GM23338 (cell line): Measurements from ENCODE around the gene AOC2. TPM values are rescaled to one million over a fixed set of nuclear protein-coding genes. Genes with fewer than 3 reads are reported as not detected.

Experiments
- EZH2 ChIP-seq: fragments of 200-600 bp; sonication (generic); IDR thresholded peaks from one replicate; pipeline ENCODE4 v1.8.0; 2017; ENCODE audit warnings: antibody characterized with exemption, mild to moderate bottlenecking, low read depth; ENCODE audit not compliant: unreplicated experiment
- JUNB ChIP-seq: IDR thresholded peaks from one replicate; pipeline ENCODE4 v1.6.1; 2016; ENCODE audit warnings: antibody characterized with exemption; ENCODE audit not compliant: unreplicated experiment
- NANOG ChIP-seq: IDR thresholded peaks from 2 replicates; pipeline ENCODE4 v1.6.1; 2016; ENCODE audit warnings: antibody characterized with exemption, borderline replicate concordance
- POLR2AphosphoS5 ChIP-seq: IDR thresholded peaks from 2 replicates; pipeline ENCODE4 v1.6.1; 2016; ENCODE audit warnings: antibody characterized with exemption, low read depth
- STAT1 ChIP-seq: IDR thresholded peaks from one replicate; pipeline ENCODE4 v1.6.1; 2016; ENCODE audit warnings: antibody characterized with exemption; ENCODE audit not compliant: unreplicated experiment
- ZNF114 ChIP-seq: fragments of 250-450 bp; sonication (Bioruptor Pico); IDR thresholded peaks from 2 replicates; pipeline ENCODE4 v1.5.0; 2020; ENCODE audit warnings: mild to moderate bottlenecking, moderate library complexity
- ZNF331 ChIP-seq: fragments of 250-450 bp; sonication (Bioruptor Pico); IDR thresholded peaks from 2 replicates; pipeline ENCODE4 v1.5.0; 2020; ENCODE audit warnings: low read depth, mild to moderate bottlenecking, moderate library complexity
- polyA plus RNA-seq: library from polyadenylated mRNA; unstranded; fragments of >200 nt; fragmentation: Nextera tagmentation; extraction: Ambion mirVana; gene quantifications from 2 replicates; pipeline ENCODE4 v1.2.1, GENCODE V29; 2016
- total RNA-seq: library from RNA; depleted of rRNA; stranded (reverse); fragments of >200 nt; shearing (Covaris generic); gene quantifications from 2 replicates; pipeline ENCODE4 v1.2.3, GENCODE V29; 2014
- TF ChIP-seq, protein P1 (sequence below): fragments of 250-450 bp; sonication (Bioruptor Pico); IDR thresholded peaks from 2 replicates; pipeline ENCODE4 v1.5.0; 2020; ENCODE audit warnings: mild to moderate bottlenecking, moderate library complexity
- TF ChIP-seq, protein P2 (sequence below), 2 experiments: fragments of 200-600 bp in 1 of 2; sonication (generic) in 1 of 2; conservative IDR thresholded peaks; 2 replicates each; pipeline versions ENCODE4 v1.5.1 to v1.6.1; 2016 to 2017; ENCODE audit warnings: antibody characterized with exemption in 2 of 2, low read depth in 2 of 2, mild to moderate bottlenecking in 2 of 2, moderate library complexity in 1 of 2
- TF ChIP-seq, protein P3 (sequence below): IDR thresholded peaks from one replicate; pipeline ENCODE4 v1.6.1; 2018; ENCODE audit warnings: antibody characterized with exemption; ENCODE audit not compliant: unreplicated experiment

The AOC2 gene
- total and polyA plus RNA-seq, 2 experiments from 2014 or later: 2.0 to 5.8 TPM

DNA sequence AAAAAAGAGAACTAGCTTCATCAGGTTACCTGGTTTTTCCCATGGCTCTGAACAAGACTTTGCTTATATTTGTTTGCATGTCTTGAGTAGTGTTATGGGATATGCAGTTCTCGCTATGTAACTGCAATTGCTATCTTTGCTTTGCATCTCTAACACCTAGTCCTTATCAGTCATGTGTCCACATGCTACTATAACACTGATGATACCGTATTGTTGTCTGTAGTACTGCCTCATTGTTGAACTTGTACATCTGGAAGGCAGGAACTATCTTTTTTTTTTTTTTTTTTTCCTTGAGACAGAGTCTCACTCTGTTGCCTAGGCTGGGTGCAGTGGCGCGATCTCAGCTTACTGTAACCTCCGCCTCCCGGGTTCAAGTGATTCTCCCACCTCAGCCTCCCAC is 8.6 kb upstream of the AOC2 start (continued):
- TF ChIP-seq, protein P1, sequence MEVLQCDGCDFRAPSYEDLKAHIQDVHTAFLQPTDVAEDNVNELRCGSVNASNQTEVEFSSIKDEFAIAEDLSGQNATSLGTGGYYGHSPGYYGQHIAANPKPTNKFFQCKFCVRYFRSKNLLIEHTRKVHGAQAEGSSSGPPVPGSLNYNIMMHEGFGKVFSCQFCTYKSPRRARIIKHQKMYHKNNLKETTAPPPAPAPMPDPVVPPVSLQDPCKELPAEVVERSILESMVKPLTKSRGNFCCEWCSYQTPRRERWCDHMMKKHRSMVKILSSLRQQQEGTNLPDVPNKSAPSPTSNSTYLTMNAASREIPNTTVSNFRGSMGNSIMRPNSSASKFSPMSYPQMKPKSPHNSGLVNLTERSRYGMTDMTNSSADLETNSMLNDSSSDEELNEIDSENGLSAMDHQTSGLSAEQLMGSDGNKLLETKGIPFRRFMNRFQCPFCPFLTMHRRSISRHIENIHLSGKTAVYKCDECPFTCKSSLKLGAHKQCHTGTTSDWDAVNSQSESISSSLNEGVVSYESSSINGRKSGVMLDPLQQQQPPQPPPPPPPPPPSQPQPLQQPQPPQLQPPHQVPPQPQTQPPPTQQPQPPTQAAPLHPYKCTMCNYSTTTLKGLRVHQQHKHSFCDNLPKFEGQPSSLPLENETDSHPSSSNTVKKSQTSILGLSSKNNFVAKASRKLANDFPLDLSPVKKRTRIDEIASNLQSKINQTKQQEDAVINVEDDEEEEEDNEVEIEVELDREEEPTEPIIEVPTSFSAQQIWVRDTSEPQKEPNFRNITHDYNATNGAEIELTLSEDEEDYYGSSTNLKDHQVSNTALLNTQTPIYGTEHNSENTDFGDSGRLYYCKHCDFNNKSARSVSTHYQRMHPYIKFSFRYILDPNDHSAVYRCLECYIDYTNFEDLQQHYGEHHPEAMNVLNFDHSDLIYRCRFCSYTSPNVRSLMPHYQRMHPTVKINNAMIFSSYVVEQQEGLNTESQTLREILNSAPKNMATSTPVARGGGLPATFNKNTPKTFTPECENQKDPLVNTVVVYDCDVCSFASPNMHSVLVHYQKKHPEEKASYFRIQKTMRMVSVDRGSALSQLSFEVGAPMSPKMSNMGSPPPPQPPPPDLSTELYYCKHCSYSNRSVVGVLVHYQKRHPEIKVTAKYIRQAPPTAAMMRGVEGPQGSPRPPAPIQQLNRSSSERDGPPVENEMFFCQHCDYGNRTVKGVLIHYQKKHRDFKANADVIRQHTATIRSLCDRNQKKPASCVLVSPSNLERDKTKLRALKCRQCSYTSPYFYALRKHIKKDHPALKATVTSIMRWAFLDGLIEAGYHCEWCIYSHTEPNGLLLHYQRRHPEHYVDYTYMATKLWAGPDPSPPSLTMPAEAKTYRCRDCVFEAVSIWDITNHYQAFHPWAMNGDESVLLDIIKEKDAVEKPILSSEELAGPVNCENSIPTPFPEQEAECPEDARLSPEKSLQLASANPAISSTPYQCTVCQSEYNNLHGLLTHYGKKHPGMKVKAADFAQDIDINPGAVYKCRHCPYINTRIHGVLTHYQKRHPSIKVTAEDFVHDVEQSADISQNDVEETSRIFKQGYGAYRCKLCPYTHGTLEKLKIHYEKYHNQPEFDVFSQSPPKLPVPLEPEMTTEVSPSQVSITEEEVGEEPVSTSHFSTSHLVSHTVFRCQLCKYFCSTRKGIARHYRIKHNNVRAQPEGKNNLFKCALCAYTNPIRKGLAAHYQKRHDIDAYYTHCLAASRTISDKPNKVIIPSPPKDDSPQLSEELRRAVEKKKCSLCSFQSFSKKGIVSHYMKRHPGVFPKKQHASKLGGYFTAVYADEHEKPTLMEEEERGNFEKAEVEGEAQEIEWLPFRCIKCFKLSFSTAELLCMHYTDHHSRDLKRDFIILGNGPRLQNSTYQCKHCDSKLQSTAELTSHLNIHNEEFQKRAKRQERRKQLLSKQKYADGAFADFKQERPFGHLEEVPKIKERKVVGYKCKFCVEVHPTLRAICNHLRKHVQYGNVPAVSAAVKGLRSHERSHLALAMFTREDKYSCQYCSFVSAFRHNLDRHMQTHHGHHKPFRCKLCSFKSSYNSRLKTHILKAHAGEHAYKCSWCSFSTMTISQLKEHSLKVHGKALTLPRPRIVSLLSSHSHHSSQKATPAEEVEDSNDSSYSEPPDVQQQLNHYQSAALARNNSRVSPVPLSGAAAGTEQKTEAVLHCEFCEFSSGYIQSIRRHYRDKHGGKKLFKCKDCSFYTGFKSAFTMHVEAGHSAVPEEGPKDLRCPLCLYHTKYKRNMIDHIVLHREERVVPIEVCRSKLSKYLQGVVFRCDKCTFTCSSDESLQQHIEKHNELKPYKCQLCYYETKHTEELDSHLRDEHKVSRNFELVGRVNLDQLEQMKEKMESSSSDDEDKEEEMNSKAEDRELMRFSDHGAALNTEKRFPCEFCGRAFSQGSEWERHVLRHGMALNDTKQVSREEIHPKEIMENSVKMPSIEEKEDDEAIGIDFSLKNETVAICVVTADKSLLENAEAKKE: no peak
- no peak for TF ChIP-seq JUNB
- no peak for TF ChIP-seq NANOG
- TF ChIP-seq, protein P2, sequence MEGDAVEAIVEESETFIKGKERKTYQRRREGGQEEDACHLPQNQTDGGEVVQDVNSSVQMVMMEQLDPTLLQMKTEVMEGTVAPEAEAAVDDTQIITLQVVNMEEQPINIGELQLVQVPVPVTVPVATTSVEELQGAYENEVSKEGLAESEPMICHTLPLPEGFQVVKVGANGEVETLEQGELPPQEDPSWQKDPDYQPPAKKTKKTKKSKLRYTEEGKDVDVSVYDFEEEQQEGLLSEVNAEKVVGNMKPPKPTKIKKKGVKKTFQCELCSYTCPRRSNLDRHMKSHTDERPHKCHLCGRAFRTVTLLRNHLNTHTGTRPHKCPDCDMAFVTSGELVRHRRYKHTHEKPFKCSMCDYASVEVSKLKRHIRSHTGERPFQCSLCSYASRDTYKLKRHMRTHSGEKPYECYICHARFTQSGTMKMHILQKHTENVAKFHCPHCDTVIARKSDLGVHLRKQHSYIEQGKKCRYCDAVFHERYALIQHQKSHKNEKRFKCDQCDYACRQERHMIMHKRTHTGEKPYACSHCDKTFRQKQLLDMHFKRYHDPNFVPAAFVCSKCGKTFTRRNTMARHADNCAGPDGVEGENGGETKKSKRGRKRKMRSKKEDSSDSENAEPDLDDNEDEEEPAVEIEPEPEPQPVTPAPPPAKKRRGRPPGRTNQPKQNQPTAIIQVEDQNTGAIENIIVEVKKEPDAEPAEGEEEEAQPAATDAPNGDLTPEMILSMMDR (conservative IDR thresholded peaks at IDR 0.05; ENCODE audit: low read depth in 2 of 2): no peak
- no peak for TF ChIP-seq ZNF114 (CRISPR knock-in tag)
- TF ChIP-seq STAT1: no peak
- TF ChIP-seq EZH2: no peak
- TF ChIP-seq ZNF331 (CRISPR knock-in tag): no peak
- TF ChIP-seq, protein P3, sequence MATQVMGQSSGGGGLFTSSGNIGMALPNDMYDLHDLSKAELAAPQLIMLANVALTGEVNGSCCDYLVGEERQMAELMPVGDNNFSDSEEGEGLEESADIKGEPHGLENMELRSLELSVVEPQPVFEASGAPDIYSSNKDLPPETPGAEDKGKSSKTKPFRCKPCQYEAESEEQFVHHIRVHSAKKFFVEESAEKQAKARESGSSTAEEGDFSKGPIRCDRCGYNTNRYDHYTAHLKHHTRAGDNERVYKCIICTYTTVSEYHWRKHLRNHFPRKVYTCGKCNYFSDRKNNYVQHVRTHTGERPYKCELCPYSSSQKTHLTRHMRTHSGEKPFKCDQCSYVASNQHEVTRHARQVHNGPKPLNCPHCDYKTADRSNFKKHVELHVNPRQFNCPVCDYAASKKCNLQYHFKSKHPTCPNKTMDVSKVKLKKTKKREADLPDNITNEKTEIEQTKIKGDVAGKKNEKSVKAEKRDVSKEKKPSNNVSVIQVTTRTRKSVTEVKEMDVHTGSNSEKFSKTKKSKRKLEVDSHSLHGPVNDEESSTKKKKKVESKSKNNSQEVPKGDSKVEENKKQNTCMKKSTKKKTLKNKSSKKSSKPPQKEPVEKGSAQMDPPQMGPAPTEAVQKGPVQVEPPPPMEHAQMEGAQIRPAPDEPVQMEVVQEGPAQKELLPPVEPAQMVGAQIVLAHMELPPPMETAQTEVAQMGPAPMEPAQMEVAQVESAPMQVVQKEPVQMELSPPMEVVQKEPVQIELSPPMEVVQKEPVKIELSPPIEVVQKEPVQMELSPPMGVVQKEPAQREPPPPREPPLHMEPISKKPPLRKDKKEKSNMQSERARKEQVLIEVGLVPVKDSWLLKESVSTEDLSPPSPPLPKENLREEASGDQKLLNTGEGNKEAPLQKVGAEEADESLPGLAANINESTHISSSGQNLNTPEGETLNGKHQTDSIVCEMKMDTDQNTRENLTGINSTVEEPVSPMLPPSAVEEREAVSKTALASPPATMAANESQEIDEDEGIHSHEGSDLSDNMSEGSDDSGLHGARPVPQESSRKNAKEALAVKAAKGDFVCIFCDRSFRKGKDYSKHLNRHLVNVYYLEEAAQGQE: no peak
- no peak for TF ChIP-seq POLR2AphosphoS5
